Aorta (tissue), 5 donors: ENCODE measurements around the gene OR5F1. TPM values are rescaled to one million over a fixed set of nuclear protein-coding genes. Genes with fewer than 3 reads are reported as not detected.

ENCODE experiments used
- ATAC-seq: fragments of 200-7000 bp; cut with Tn5 transposase; one replicate; pipeline ENCODE4 v1.9.1; 2022; ENCODE audit warnings: moderate library complexity; ENCODE audit not compliant: low FRiP score
- DNase-seq, 2 donors: peaks; one replicate each; pipeline ENCODE4 v3.0.0-alpha.2; 2020
- H3K27ac ChIP-seq, 2 donors: one replicate each; pipeline ENCODE4 v1.5.1; 2013; ENCODE audit warnings: low read length in 2 of 2, mild to moderate bottlenecking in 2 of 2, moderate library complexity in 2 of 2, control low read depth in 1 of 2, inconsistent platforms in 1 of 2, low read depth in 1 of 2
- H3K27me3 ChIP-seq, 2 donors: one replicate each; pipeline ENCODE4 v1.6.1; 2013; ENCODE audit warnings: control low read depth in 1 of 2, low read length in 1 of 2, mild to moderate bottlenecking in 1 of 2, moderate library complexity in 1 of 2; ENCODE audit not compliant: insufficient read depth in 2 of 2, control insufficient read depth in 1 of 2
- H3K36me3 ChIP-seq, 2 donors: one replicate each; pipeline ENCODE4 v1.6.1; 2013; ENCODE audit warnings: control low read depth in 1 of 2, low read length in 1 of 2, mild to moderate bottlenecking in 1 of 2; ENCODE audit not compliant: insufficient read depth in 2 of 2, control insufficient read depth in 1 of 2
- H3K4me1 ChIP-seq, 2 donors: one replicate each; pipeline ENCODE4 v1.6.1; 2013; ENCODE audit warnings: low read length in 2 of 2, control low read depth in 1 of 2, mild to moderate bottlenecking in 1 of 2, moderate library complexity in 1 of 2; ENCODE audit not compliant: insufficient read depth in 2 of 2, control insufficient read depth in 1 of 2
- H3K4me3 ChIP-seq, 2 donors: one replicate each; pipeline ENCODE4 v1.5.1; 2013; ENCODE audit warnings: low read length in 2 of 2, control low read depth in 1 of 2, mild to moderate bottlenecking in 1 of 2
- H3K9me3 ChIP-seq: one replicate; pipeline ENCODE4 v1.6.1; 2013; ENCODE audit warnings: mild to moderate bottlenecking, low read length; ENCODE audit not compliant: control insufficient read depth
- WGBS, 2 donors: extraction: QIAGEN DNeasy Blood & Tissue Kit; methylation state at CpG; one replicate each; pipeline ENCODE4 v1.1.7; 2013; 5-methylcytosine and 5-hydroxymethylcytosine counted together
- intact Hi-C, 2 donors: fragments of 100-400 bp; cut with DNase I; formaldehyde crosslinking; loops; one replicate each; pipeline versions ENCODE4 v1.14.2 to v1.15.0; 2022
- polyA plus RNA-seq, 2 donors: library from polyadenylated mRNA; stranded (reverse); fragments of 200-250 nt; gene quantifications; one replicate each; pipeline ENCODE4 v1.2.3, GENCODE V29; 2013
- total RNA-seq, 2 donors: library from RNA; stranded (reverse); fragmentation: NEBNext Ultra II Directional; extraction: Animal tissue kit (Norgen Biotek cat#: 25700); gene quantifications; one replicate each; pipeline ENCODE4 v1.2.1, GENCODE V29; 2021
- donor health status: healthy with polysubstance abuse.
- donor health status: Bipolar disorder and iron deficiency.
- donor health status: DM: no; HTN: no; CAD: no.
- donor health status: DM: no; HTN: no; CAD: no.
- donor health status: DM: yes; HTN: yes; CAD: no.

Gene OR5F1
- total and polyA plus RNA-seq, 4 donors, result not detected

DNA sequence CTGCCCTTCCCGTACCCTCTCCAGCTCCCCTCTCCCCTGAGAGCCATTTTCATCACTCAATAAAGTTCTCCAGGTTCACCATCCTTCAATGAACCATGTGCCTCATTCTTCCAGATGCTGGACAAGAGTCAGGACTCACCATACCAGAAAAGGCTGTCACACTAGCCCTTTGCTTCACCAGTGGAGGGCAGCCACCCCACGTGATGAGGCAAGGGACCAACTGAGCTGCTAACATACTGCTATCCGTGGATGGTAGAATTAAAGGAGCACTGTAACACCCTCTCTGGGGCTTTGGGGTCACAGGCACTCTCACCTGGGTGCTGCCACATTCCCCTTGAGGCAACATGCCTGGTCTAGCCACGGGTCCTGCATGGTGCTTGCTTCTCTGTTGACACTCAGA is 45.1 kb downstream of the OR5F1 start:
- Histone ChIP-seq H3K4me1 (no peaks in the 10 kb centered on the region), H3K27ac (no peak overlapping the region), H3K27me3 (no peaks in the 10 kb centered on the region), H3K9me3 (no peaks in the 10 kb centered on the region), H3K4me3 (no peak overlapping the region), H3K36me3 (no peaks in the 10 kb centered on the region)
- WGBS, 2 donors, result 67 to 71% methylated on average over 4 of the region's 4 CpGs
- ATAC-seq (peak; percentile 41), DNase-seq (no peak)
- intact Hi-C loops, result no loop called here

Other genes starting within 250 kb of the OR5F1 start
- gene OR5D13, start 221.2 kb downstream of the OR5F1 start, total RNA-seq, result not detected
- not detected for gene OR5D13, start 221.2 kb downstream of the OR5F1 start, polyA plus RNA-seq
- gene OR5D14, start 199.1 kb downstream of the OR5F1 start, total RNA-seq, result not detected
- not detected for gene OR5D14, start 199.1 kb downstream of the OR5F1 start, polyA plus RNA-seq
- not detected for gene OR5L1, start 183.3 kb downstream of the OR5F1 start, total RNA-seq
- gene OR5L1, start 183.3 kb downstream of the OR5F1 start, polyA plus RNA-seq, result not detected
- gene OR5D18, start 175.0 kb downstream of the OR5F1 start, total RNA-seq, result not detected
- not detected for gene OR5D18, start 175.0 kb downstream of the OR5F1 start, polyA plus RNA-seq
- not detected for gene OR5L2, start 167.4 kb downstream of the OR5F1 start, total RNA-seq
- not detected for gene OR5L2, start 167.4 kb downstream of the OR5F1 start, polyA plus RNA-seq
- not detected for gene OR5D16, start 155.9 kb downstream of the OR5F1 start, total RNA-seq
- gene OR5D16, start 155.9 kb downstream of the OR5F1 start, polyA plus RNA-seq, result not detected
- not detected for gene TRIM51, start 111.3 kb downstream of the OR5F1 start, total RNA-seq
- not detected for gene TRIM51, start 111.3 kb downstream of the OR5F1 start, polyA plus RNA-seq
- not detected for gene OR5W2, start 80.0 kb downstream of the OR5F1 start, total RNA-seq
- not detected for gene OR5W2, start 80.0 kb downstream of the OR5F1 start, polyA plus RNA-seq
- not detected for gene OR5I1, start 58.2 kb downstream of the OR5F1 start, total RNA-seq
- gene OR5I1, start 58.2 kb downstream of the OR5F1 start, polyA plus RNA-seq, result not detected
- not detected for gene OR10AG1, start 24.7 kb downstream of the OR5F1 start, total RNA-seq
- gene OR10AG1, start 24.7 kb downstream of the OR5F1 start, polyA plus RNA-seq, result not detected
- gene OR5AS1, start 33.0 kb upstream of the OR5F1 start, total RNA-seq, result not detected
- gene OR5AS1, start 33.0 kb upstream of the OR5F1 start, polyA plus RNA-seq, result under 1 TPM in 1 of 2 donors, not detected in 1; under 0.01 TPM
- gene OR8I2, start 98.7 kb upstream of the OR5F1 start, total RNA-seq, result not detected
- not detected for gene OR8I2, start 98.7 kb upstream of the OR5F1 start, polyA plus RNA-seq
- gene OR8H2, start 109.1 kb upstream of the OR5F1 start, total RNA-seq, result not detected
- not detected for gene OR8H2, start 109.1 kb upstream of the OR5F1 start, polyA plus RNA-seq
- not detected for gene OR8H3, start 127.7 kb upstream of the OR5F1 start, total RNA-seq
- not detected for gene OR8H3, start 127.7 kb upstream of the OR5F1 start, polyA plus RNA-seq
- not detected for gene OR8J3, start 145.6 kb upstream of the OR5F1 start, total RNA-seq
- gene OR8J3, start 145.6 kb upstream of the OR5F1 start, polyA plus RNA-seq, result not detected
- not detected for gene OR8K5, start 165.7 kb upstream of the OR5F1 start, total RNA-seq
- gene OR8K5, start 165.7 kb upstream of the OR5F1 start, polyA plus RNA-seq, result not detected
- not detected for gene OR5J2, start 182.0 kb upstream of the OR5F1 start, total RNA-seq
- not detected for gene OR5J2, start 182.0 kb upstream of the OR5F1 start, polyA plus RNA-seq
- gene OR5T2, start 239.6 kb upstream of the OR5F1 start, total RNA-seq, result not detected
- not detected for gene OR5T2, start 239.6 kb upstream of the OR5F1 start, polyA plus RNA-seq